ENCODE results near the gene TAS2R7.
"Not testable (repeated sequence)": the region's sequence is repeated elsewhere in the genome, so short reads cannot be mapped to it uniquely, and the experiment has no call there.

The TAS2R7 gene

DNA sequence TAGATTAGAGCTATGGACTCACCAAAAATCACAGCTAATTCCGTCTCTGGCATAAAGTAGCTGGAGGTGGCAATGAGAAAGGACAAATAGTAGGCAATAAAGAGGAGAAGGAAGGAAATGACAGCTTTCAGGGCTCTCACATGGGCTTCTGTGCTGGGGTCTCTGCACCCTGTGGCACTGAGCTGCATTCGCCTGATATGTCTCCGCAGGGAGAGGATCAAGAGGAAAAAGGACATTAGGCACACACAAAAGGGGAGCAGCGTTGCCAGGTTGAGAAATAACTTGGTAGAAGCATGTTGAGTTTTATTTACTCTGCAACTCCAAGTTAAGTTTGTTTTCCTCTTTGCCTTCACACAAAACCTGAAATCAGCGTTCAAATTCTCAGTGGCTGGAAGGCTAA is 686 bp downstream of the TAS2R7 start:
- ChIA-PET CTCF (no interaction called here), POLR2A (no interaction called here)
- DNase-seq (ENCODE audit: extremely low spot score) = no peak
- TF ChIP-seq, protein P1, sequence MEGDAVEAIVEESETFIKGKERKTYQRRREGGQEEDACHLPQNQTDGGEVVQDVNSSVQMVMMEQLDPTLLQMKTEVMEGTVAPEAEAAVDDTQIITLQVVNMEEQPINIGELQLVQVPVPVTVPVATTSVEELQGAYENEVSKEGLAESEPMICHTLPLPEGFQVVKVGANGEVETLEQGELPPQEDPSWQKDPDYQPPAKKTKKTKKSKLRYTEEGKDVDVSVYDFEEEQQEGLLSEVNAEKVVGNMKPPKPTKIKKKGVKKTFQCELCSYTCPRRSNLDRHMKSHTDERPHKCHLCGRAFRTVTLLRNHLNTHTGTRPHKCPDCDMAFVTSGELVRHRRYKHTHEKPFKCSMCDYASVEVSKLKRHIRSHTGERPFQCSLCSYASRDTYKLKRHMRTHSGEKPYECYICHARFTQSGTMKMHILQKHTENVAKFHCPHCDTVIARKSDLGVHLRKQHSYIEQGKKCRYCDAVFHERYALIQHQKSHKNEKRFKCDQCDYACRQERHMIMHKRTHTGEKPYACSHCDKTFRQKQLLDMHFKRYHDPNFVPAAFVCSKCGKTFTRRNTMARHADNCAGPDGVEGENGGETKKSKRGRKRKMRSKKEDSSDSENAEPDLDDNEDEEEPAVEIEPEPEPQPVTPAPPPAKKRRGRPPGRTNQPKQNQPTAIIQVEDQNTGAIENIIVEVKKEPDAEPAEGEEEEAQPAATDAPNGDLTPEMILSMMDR (IDR thresholded peaks at IDR 0.05; ENCODE audit: control extremely low read depth, extremely low read depth, low read depth, missing control alignments) = no peak

DNA sequence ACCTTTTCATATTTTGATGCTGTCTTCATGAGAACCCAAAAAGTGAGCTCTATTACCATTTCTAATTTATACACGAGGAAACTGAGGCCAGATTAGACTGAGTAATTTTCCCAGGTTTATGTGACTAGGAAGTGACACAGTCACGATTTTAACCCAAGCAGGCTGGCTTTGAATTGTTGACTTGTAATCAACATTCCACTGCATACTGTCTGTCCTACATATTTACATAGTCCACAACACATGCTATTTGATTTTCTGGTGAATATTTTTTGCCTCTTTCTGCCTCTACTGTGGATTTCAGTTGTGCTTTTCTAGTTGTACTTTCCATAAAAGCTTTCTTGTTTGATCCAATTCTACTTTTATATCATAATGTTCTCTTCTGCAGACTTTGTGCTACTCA is 8.2 kb downstream of the TAS2R7 start:
- ChIA-PET POLR2A (no interaction called here), CTCF (no interaction called here)
- TF ChIP-seq, protein P1 (IDR thresholded peaks at IDR 0.05; ENCODE audit: control extremely low read depth, extremely low read depth, low read depth, missing control alignments) = no peak
- DNase-seq (ENCODE audit: extremely low spot score) = no peak

DNA sequence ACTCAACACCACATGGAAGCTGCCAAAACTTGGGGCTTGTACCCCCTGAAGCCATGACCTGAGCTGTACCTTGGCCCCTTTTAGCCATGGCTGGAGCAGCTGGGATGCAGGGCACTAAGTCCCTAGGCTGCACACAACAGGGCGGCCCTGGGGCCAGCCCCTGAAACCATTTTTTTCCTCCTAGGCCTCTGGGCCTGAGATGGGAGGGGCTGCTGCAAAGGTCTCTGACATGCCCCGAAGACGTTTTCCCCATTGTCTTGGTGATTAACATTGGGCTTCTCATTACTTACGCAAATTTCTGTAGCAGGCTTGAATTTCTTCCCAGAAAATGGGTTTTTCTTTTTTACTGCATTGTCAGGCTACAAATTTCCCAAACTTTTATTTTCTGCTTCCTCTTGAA is 10.7 kb downstream of the TAS2R7 start:
- CTCF ChIA-PET = interaction anchor here (1.2 kb wide), 1 partner anchor 13 kb away, joined by 3 read pairs; no protein-coding TSS in a partner anchor
- DNase-seq (ENCODE audit: extremely low spot score); POLR2A ChIA-PET: not testable (repeated sequence)

DNA sequence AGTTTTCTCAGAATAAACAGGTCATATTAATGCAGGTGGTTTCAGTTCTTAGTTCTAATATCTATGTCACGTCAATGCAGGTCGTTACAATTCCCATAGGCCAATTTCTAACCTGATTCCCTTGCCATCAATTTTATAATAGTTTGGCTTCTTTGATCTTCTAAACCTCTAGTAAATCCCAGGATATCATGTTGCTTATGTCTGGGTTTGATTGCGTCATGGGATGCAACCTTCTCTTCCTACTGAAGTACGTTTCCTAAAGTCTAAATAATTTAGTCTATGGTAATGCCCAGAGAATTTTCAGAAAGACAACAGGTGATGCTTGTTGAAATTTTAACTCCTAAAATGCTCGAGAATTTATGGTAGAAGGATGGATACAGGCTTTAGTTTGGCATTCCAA is 19.2 kb downstream of the TAS2R7 start:
- no peak for DNase-seq (ENCODE audit: extremely low spot score)
- CTCF ChIA-PET = no interaction called here
- POLR2A ChIA-PET = no interaction called here
- TF ChIP-seq, protein P1 (IDR thresholded peaks at IDR 0.05; ENCODE audit: control extremely low read depth, extremely low read depth, low read depth, missing control alignments) = no peak

DNA sequence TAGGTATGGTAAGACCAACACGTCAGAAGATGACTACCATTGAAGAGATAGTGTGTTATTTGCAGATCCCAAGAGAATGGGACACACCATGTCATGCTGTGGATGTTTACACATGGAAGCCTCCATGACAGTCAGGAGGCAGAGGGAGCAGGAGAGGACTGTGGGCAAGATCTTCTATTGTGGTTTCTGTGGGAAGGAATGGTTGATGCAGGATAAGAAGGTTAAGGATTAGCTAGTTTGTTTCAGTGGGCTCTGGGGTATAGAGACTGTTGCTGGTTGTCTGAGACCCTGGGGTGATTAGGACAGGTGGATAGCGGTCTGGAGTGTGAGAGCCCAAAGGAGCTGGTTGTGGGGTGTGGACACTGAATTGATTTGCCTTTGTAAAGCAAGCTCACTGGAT is 23.3 kb downstream of the TAS2R7 start:
- ChIA-PET CTCF (interaction anchor here (0.7 to 3.3 kb wide), 3 partner anchors 8 to 421 kb away, joined by 4 to 13 read pairs (median 11); no protein-coding TSS in a partner anchor), POLR2A (no interaction called here)
- no peak for DNase-seq (ENCODE audit: extremely low spot score)
- TF ChIP-seq, protein P1 (IDR thresholded peaks at IDR 0.05; ENCODE audit: control extremely low read depth, extremely low read depth, low read depth, missing control alignments) = no peak

DNA sequence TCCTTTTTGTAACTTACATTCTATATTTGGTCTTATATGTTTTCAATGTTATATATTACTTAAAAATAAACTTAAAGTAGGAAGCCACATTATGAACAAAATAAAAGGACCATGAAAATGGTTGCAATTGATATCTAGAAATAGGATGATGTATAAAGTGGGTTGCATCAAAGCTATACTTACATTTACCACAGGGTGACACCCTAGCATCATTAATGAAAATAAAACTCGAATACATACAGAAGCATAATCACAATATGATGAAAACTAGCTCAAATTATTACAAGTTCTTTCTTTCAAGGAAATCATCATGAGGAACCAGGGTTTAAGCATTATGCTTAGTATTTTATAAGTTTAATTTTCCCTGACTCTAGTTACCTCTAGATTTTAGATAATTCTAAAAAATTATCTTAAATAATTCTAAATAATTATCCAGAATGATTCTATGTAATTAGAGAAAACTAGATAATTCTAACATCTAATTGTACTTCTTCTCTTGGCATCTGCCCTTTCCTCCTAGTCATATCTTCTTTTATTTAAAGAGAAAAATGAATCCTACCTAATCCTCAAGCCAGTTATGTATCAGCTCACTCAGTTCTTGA is 31.2 kb downstream of the TAS2R7 start:
- DNase-seq (ENCODE audit: extremely low spot score) = no peak
- CTCF ChIA-PET = interaction anchor here (0.8 to 6.2 kb wide), 11 partner anchors 9 to 1562 kb away, joined by 3 to 51 read pairs (median 3); no protein-coding TSS in a partner anchor
- TF ChIP-seq, protein P1 (IDR thresholded peaks at IDR 0.05; ENCODE audit: control extremely low read depth, extremely low read depth, low read depth, missing control alignments) = peak; percentile 57
- POLR2A ChIA-PET = no interaction called here

DNA sequence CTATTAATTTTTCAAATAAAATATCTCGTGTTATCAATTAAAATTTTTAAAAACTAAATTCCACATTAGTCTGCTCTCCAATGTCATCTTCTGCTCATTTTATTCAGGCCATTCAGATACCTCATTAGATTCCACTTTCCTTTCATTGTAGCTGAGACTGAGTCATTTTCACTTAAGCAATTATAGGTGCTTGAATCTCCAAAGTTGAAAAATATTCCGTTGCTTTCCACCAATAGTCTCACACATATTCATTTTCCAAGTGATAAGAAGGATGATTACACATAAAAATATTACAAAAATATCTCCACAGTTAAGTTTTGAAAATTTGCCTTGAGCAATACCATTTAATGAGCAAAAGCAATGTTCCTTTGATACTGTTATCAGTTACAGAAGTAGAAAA is 42.8 kb downstream of the TAS2R7 start:
- POLR2A ChIA-PET = no interaction called here
- no peak for DNase-seq (ENCODE audit: extremely low spot score)
- CTCF ChIA-PET = interaction anchor here (1.3 to 1.8 kb wide), 2 partner anchors 9 to 12 kb away, joined by 4 to 13 read pairs; no protein-coding TSS in a partner anchor
- TF ChIP-seq, protein P1 (IDR thresholded peaks at IDR 0.05; ENCODE audit: control extremely low read depth, extremely low read depth, low read depth, missing control alignments) = no peak
